ENCODE results near the gene NPAS3. TPM values are rescaled to one million over a fixed set of nuclear protein-coding genes. Genes with fewer than 3 reads are reported as not detected.

The NPAS3 gene
- total RNA-seq, 2 experiments from 2014 or later: not detected

DNA sequence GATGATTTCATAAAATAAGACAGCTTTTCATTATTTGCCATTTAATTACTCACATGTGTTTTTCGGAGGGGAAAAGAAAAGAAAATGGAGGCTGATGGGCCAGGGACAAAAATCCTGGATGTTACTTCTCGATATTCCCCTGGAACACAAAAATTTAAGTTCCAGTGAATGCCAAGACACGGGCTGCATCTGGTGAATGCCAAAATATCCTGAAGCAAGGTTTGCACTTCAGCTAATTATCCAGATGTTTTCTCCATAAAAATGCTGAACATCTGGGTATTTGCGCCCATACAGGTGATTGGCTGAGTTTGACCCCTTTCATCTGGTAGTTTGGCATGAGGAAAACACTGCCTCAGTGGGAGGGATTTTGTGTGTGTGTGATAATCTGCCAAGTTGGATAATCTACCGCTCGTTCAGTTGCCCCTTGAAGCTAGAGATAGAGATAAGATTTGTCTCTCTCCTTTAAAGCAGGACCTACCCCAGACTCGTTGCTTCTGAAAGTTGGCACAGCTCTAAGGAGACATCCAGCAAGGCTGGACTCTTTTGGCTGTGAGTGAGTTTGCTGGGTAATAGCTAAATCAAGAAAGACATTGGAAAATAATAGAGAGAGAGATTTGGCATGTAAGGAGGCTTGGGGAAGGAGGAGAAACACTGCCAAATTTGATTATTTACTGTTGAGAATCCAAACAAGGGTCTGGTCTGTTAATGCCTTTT, 622.2 kb downstream of the NPAS3 start:
- no peaks in the 10 kb centered on the region for H3K79me2 ChIP-seq (ENCODE audit: insufficient read depth, low read depth, low read length)
- intact Hi-C loops (cut with micrococcal nuclease; ENCODE audit: unreplicated experiment): no loop called here

DNA sequence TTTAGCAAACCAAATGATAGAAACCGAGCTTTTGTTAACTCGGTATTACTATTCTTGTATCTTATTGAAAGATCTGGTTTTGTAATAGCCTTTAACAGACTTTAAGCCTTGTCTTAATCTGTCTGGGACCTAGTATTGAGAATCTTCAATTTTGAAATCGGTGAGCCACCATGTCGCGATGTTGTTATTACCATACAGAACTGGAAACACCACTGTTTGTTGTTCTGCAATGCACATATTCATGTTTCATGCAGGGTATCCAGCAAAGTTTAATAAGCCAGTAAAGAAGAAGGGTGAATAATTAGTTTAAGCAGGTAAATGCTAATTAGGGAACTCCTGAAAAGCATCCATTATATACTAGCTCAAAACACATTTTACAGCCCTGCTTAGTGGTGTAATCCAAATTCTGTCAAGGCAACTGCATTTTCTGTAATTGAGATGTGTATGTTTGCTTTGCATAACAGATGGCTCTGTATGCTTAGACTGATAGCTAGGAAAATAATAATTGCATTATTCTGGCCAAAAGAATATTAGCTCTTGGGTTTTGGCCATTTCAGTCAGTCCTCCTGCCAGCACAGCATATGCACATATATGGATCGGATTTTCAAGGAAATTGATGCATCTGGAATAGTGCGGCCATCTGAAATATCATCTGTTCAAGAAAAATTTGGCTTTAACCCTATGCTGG, 623.0 kb downstream of the NPAS3 start:
- no peaks in the 10 kb centered on the region for H3K9me2 ChIP-seq (ENCODE audit: insufficient read depth, low read length)
- no peaks in the 10 kb centered on the region; the same call in 1 of the 2 replicates for H4K20me1 ChIP-seq (ENCODE audit: insufficient read depth, low read length)
- H3K9me3 ChIP-seq (ENCODE audit: low read length): no peaks in the 10 kb centered on the region
- H3K79me2 ChIP-seq (ENCODE audit: insufficient read depth, low read depth, low read length): no peaks in the 10 kb centered on the region
- no peak overlapping the region for H2AFZ ChIP-seq (ENCODE audit: low read length)
- DNase-seq (ENCODE audit: low spot score): no peak
- no peak for TF ChIP-seq EZH2phosphoT487 (IDR thresholded peaks at IDR 0.05; ENCODE audit: borderline replicate concordance, low read depth, low read length)
- no peaks in the 10 kb centered on the region for H3K36me3 ChIP-seq (ENCODE audit: insufficient read depth, low read length)
- no peak overlapping the region for H3K4me3 ChIP-seq (ENCODE audit: low read depth, low read length, poor library complexity, severe bottlenecking)
- POLR2A ChIA-PET: no interaction called here
- H3K4me2 ChIP-seq (ENCODE audit: low read length): no peak overlapping the region
- no TSS peak for BruUV-seq (replicated peaks)
- no peaks in the 10 kb centered on the region for H3K4me1 ChIP-seq (ENCODE audit: insufficient read depth, low read length, poor library complexity, severe bottlenecking)
- CTCF ChIA-PET (ENCODE audit: unreplicated experiment): interaction anchor here (0.5 kb wide), 1 partner anchor 484 kb away, joined by 3 read pairs; no protein-coding TSS in a partner anchor
- intact Hi-C loops (cut with micrococcal nuclease; ENCODE audit: unreplicated experiment): no loop called here
- no peak overlapping the region for H3K27ac ChIP-seq (ENCODE audit: low read depth, low read length, poor library complexity, severe bottlenecking)

More for the DNA sequence above, 622.2 kb downstream of the NPAS3 start:
- H3K4me2 ChIP-seq (ENCODE audit: low read length): no peak overlapping the region
- H3K27ac ChIP-seq (ENCODE audit: low read depth, low read length, poor library complexity, severe bottlenecking): no peak overlapping the region
- H3K4me1 ChIP-seq (ENCODE audit: insufficient read depth, low read length, poor library complexity, severe bottlenecking): no peaks in the 10 kb centered on the region
- no peaks in the 10 kb centered on the region for H3K36me3 ChIP-seq (ENCODE audit: insufficient read depth, low read length)
- CTCF ChIA-PET (ENCODE audit: unreplicated experiment): interaction anchor here (0.5 kb wide), 1 partner anchor 485 kb away, joined by 3 read pairs; no protein-coding TSS in a partner anchor
- DNase-seq (ENCODE audit: low spot score): no peak
- no peak overlapping the region for H2AFZ ChIP-seq (ENCODE audit: low read length)
- H3K4me3 ChIP-seq (ENCODE audit: low read depth, low read length, poor library complexity, severe bottlenecking): no peak overlapping the region
- no peaks in the 10 kb centered on the region for H3K9me2 ChIP-seq (ENCODE audit: insufficient read depth, low read length)
- no TSS peak for BruUV-seq (replicated peaks)
- no peak for TF ChIP-seq EZH2phosphoT487 (IDR thresholded peaks at IDR 0.05; ENCODE audit: borderline replicate concordance, low read depth, low read length)
- TF ChIP-seq, protein P1, sequence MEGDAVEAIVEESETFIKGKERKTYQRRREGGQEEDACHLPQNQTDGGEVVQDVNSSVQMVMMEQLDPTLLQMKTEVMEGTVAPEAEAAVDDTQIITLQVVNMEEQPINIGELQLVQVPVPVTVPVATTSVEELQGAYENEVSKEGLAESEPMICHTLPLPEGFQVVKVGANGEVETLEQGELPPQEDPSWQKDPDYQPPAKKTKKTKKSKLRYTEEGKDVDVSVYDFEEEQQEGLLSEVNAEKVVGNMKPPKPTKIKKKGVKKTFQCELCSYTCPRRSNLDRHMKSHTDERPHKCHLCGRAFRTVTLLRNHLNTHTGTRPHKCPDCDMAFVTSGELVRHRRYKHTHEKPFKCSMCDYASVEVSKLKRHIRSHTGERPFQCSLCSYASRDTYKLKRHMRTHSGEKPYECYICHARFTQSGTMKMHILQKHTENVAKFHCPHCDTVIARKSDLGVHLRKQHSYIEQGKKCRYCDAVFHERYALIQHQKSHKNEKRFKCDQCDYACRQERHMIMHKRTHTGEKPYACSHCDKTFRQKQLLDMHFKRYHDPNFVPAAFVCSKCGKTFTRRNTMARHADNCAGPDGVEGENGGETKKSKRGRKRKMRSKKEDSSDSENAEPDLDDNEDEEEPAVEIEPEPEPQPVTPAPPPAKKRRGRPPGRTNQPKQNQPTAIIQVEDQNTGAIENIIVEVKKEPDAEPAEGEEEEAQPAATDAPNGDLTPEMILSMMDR (conservative IDR thresholded peaks at IDR 0.05; ENCODE audit: low read length): no peak
- H4K20me1 ChIP-seq (ENCODE audit: insufficient read depth, low read length): no peaks in the 10 kb centered on the region; the same call in 1 of the 2 replicates
- H3K9me3 ChIP-seq (ENCODE audit: low read length): no peaks in the 10 kb centered on the region
- POLR2A ChIA-PET: interaction anchor here (0.7 kb wide), 1 partner anchor 244 kb away, joined by 3 read pairs; no protein-coding TSS in a partner anchor

DNA sequence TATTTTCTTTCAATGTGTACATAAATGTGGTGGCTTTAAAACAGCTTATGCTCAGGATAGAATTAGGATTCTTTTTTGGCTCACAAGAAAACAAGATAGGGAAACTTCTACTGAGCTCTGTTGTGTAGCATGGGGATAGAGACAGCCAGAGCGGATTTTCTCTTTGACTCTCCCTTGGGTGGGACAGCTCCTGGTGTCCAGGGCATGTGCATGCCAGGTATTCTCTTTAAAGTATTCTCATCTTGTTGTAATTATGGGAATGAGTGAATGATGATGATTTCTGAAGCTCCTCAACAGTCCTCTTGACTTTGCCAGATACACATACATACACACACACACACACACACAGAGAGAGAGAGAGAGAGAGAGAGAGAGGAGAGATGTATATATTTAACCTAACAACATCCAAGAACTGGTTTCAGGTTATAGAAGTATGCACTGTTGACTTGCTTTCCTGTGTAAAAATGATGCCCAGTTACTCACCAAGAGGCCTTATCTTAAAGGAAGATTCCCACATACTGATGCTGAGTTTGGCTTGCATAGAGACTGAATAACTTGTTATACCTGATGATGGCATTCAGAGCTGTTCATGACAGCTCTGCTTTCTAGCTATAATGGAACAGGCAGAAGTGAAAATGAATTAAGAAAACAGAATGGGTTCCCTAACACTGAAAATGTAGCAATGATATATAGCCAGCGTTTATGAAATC, 624.7 kb downstream of the NPAS3 start:
- H3K79me2 ChIP-seq (ENCODE audit: insufficient read depth, low read depth, low read length): no peaks in the 10 kb centered on the region
- intact Hi-C loops (cut with micrococcal nuclease; ENCODE audit: unreplicated experiment): no loop called here
- H3K4me2 ChIP-seq (ENCODE audit: low read length): no peak overlapping the region
- H4K20me1 ChIP-seq (ENCODE audit: insufficient read depth, low read length): no peaks in the 10 kb centered on the region; the same call in 1 of the 2 replicates
- no peak overlapping the region for H3K4me3 ChIP-seq (ENCODE audit: low read depth, low read length, poor library complexity, severe bottlenecking)
- H3K27ac ChIP-seq (ENCODE audit: low read depth, low read length, poor library complexity, severe bottlenecking): no peak overlapping the region
- ChIA-PET POLR2A (interaction anchor here (0.8 kb wide), 1 partner anchor 12 kb away, joined by 3 read pairs; no protein-coding TSS in a partner anchor), CTCF (ENCODE audit: unreplicated experiment) (no interaction called here)
- no TSS peak for BruUV-seq (replicated peaks)
- H3K9me3 ChIP-seq (ENCODE audit: low read length): no peaks in the 10 kb centered on the region
- no peak for DNase-seq (ENCODE audit: low spot score)
- no peak overlapping the region for H2AFZ ChIP-seq (ENCODE audit: low read length)
- H3K4me1 ChIP-seq (ENCODE audit: insufficient read depth, low read length, poor library complexity, severe bottlenecking): no peaks in the 10 kb centered on the region
- TF ChIP-seq, protein P1 (conservative IDR thresholded peaks at IDR 0.05; ENCODE audit: low read length): no peak
- no peak for TF ChIP-seq EZH2phosphoT487 (IDR thresholded peaks at IDR 0.05; ENCODE audit: borderline replicate concordance, low read depth, low read length)
- H3K9me2 ChIP-seq (ENCODE audit: insufficient read depth, low read length): no peaks in the 10 kb centered on the region
- H3K36me3 ChIP-seq (ENCODE audit: insufficient read depth, low read length): no peaks in the 10 kb centered on the region
